B cell (primary cell): ENCODE measurements around the gene CARHSP1.

Source experiments
- CTCF ChIP-seq: fragments of 200-600 bp; IDR thresholded peaks from one replicate; pipeline ENCODE4 v1.8.0; 2022; ENCODE audit warnings: antibody characterized with exemption, mild to moderate bottlenecking
- EZH2 ChIP-seq: IDR thresholded peaks from 2 replicates; pipeline ENCODE4 v1.6.1; 2012; ENCODE audit warnings: borderline replicate concordance, low read depth, mild to moderate bottlenecking, moderate library complexity, low read length; ENCODE audit not compliant: insufficient read depth, poor library complexity, severe bottlenecking

- TF ChIP-seq CTCF (no peak), EZH2 (no peak)
Measured at GRCh38 chr16:8882041-8882617, 13.3 kb upstream of the CARHSP1 start, which contains the start of gene LITAFD.
